Hepatocyte (in vitro differentiated cells): ENCODE measurements around the gene COG7. TPM values are rescaled to one million over a fixed set of nuclear protein-coding genes. Genes with fewer than 3 reads are reported as not detected.
"Not testable (repeated sequence)": the region's sequence is repeated elsewhere in the genome, so short reads cannot be mapped to it uniquely, and the experiment has no call there.

Source experiments
- DNase-seq: peaks from one replicate; pipeline ENCODE4 v3.0.0-alpha.2; 2016; ENCODE audit warnings: low spot score
- H2AFZ ChIP-seq: fragments of 200-600 bp; sonication (generic); 2 replicates; pipeline ENCODE4 v1.6.0; 2016; ENCODE audit warnings: antibody characterized with exemption, mild to moderate bottlenecking
- H3K27ac ChIP-seq: fragments of 200-600 bp; sonication (generic); 2 replicates; pipeline ENCODE4 v1.5.1; 2016; ENCODE audit warnings: mild to moderate bottlenecking
- H3K27me3 ChIP-seq: fragments of 200-600 bp; sonication (generic); 2 replicates; pipeline ENCODE4 v1.6.1; 2016
- H3K36me3 ChIP-seq: fragments of 200-600 bp; sonication (generic); replicated peaks from 2 replicates; pipeline ENCODE4 v1.5.1; 2016; ENCODE audit warnings: low read depth; ENCODE audit not compliant: insufficient read depth
- H3K4me1 ChIP-seq: fragments of 200-600 bp; sonication (generic); 2 replicates; pipeline ENCODE4 v1.5.1; 2016; ENCODE audit warnings: mild to moderate bottlenecking, moderate library complexity; ENCODE audit not compliant: insufficient read depth
- H3K4me2 ChIP-seq: fragments of 200-600 bp; sonication (generic); 2 replicates; pipeline ENCODE4 v1.6.0; 2016
- H3K4me3 ChIP-seq: fragments of 200-600 bp; sonication (generic); 2 replicates; pipeline ENCODE4 v1.5.1; 2016; ENCODE audit warnings: mild to moderate bottlenecking
- H3K79me2 ChIP-seq: fragments of 200-600 bp; sonication (generic); 2 replicates; pipeline ENCODE4 v1.6.0; 2017; ENCODE audit warnings: mild to moderate bottlenecking
- H3K9me2 ChIP-seq: fragments of 200-600 bp; sonication (generic); replicated peaks from 2 replicates; pipeline ENCODE4 v1.6.0; 2017; ENCODE audit warnings: mild to moderate bottlenecking; ENCODE audit not compliant: insufficient read depth
- H3K9me3 ChIP-seq: fragments of 200-600 bp; sonication (generic); 2 replicates; pipeline ENCODE4 v1.5.1; 2016; ENCODE audit warnings: low read depth, mild to moderate bottlenecking
- H4K20me1 ChIP-seq: fragments of 200-600 bp; sonication (generic); 2 replicates; pipeline ENCODE4 v1.6.0; 2016; ENCODE audit warnings: mild to moderate bottlenecking; ENCODE audit not compliant: insufficient read depth, poor library complexity, severe bottlenecking
- CTCF ChIP-seq: fragments of 200-600 bp; sonication (generic); IDR thresholded peaks from 2 replicates; pipeline ENCODE4 v1.5.1; 2016; ENCODE audit warnings: antibody characterized with exemption, mild to moderate bottlenecking; ENCODE audit not compliant: poor library complexity
- EZH2 ChIP-seq: fragments of 200-600 bp; sonication (generic); IDR thresholded peaks from 2 replicates; pipeline ENCODE4 v1.6.1; 2016; ENCODE audit warnings: antibody characterized with exemption, mild to moderate bottlenecking, borderline replicate concordance
- EZH2phosphoT487 ChIP-seq: fragments of 200-600 bp; sonication (generic); IDR thresholded peaks from one replicate; pipeline ENCODE4 v1.6.1; 2018; ENCODE audit warnings: antibody characterized with exemption, mild to moderate bottlenecking, low read depth, moderate library complexity; ENCODE audit not compliant: unreplicated experiment, severe bottlenecking
- WGBS: methylation state at CpG from one replicate; pipeline ENCODE4 v1.1.6; 2016; ENCODE audit warnings: low lambda C conversion rate; ENCODE audit errors: missing lambda C conversion rate; 5-methylcytosine and 5-hydroxymethylcytosine counted together
- polyA plus RNA-seq: library from polyadenylated mRNA; unstranded; fragments of >200 nt; fragmentation: Nextera tagmentation; extraction: Ambion mirVana; gene quantifications from 2 replicates; pipeline ENCODE4 v1.2.1, GENCODE V29; 2016
- total RNA-seq: library from RNA; depleted of rRNA; stranded (reverse); fragments of >200 nt; gene quantifications from 2 replicates; pipeline ENCODE4 v1.2.3, GENCODE V29; 2014

Gene COG7
- total and polyA plus RNA-seq, 2 experiments from 2014 or later: 13.5 to 15.4 TPM

GRCh38 chr16:23384878-23385277 is 68.1 kb downstream of the COG7 start:
- no peak for DNase-seq
- no peak overlapping the region for H3K4me3 ChIP-seq
- no peak overlapping the region for H3K27ac ChIP-seq
- no peak overlapping the region for H2AFZ ChIP-seq
- H3K4me2 ChIP-seq: no peak overlapping the region
- no peaks in the 10 kb centered on the region for H3K9me3 ChIP-seq
- WGBS: 95% methylated on average over 10 of the region's 10 CpGs
- no peaks in the 10 kb centered on the region for H4K20me1 ChIP-seq
- TF ChIP-seq EZH2: no peak
- no peak for TF ChIP-seq CTCF
- no peak for TF ChIP-seq EZH2phosphoT487
- H3K4me1 ChIP-seq: no peaks in the 10 kb centered on the region
- no peaks in the 10 kb centered on the region for H3K79me2 ChIP-seq
- H3K9me2 ChIP-seq: no peaks in the 10 kb centered on the region
- H3K36me3 ChIP-seq: no peaks in the 10 kb centered on the region
- H3K27me3 ChIP-seq: no peaks in the 10 kb centered on the region

GRCh38 chr16:23383881-23384280 is 69.1 kb downstream of the COG7 start:
- TF ChIP-seq EZH2: no peak
- Histone ChIP-seq H3K9me3 (no peaks in the 10 kb centered on the region), H3K27ac (no peak overlapping the region), H3K4me2 (no peak overlapping the region), H3K79me2 (no peaks in the 10 kb centered on the region), H3K9me2 (no peaks in the 10 kb centered on the region), H4K20me1 (no peaks in the 10 kb centered on the region), H2AFZ (no peak overlapping the region), H3K4me3 (no peak overlapping the region), H3K36me3 (no peaks in the 10 kb centered on the region), H3K27me3 (no peaks in the 10 kb centered on the region), H3K4me1 (no peaks in the 10 kb centered on the region)
- WGBS: 86% methylated on average over 3 of the region's 3 CpGs
- DNase-seq: no peak

GRCh38 chr16:23382279-23382678 is 70.7 kb downstream of the COG7 start:
- Histone ChIP-seq H4K20me1 (no peaks in the 10 kb centered on the region), H3K4me1 (no peaks in the 10 kb centered on the region), H3K36me3 (no peaks in the 10 kb centered on the region), H3K27ac (no peak overlapping the region), H3K4me2 (no peak overlapping the region), H3K79me2 (no peaks in the 10 kb centered on the region), H3K4me3 (no peak overlapping the region), H3K9me3 (no peaks in the 10 kb centered on the region), H2AFZ (no peak overlapping the region), H3K27me3 (no peaks in the 10 kb centered on the region), H3K9me2 (no peaks in the 10 kb centered on the region)
- whole genome bisulfite sequencing: 96% methylated on average over 6 of the region's 6 CpGs
- TF ChIP-seq EZH2phosphoT487 (no peak), CTCF (no peak), EZH2 (no peak)
- no peak for DNase-seq

- not testable (repeated sequence) for H3K79me2 ChIP-seq, H3K4me2 ChIP-seq, H3K4me1 ChIP-seq, H3K27ac ChIP-seq, H3K4me3 ChIP-seq, H3K27me3 ChIP-seq, H4K20me1 ChIP-seq, DNase-seq, H3K36me3 ChIP-seq, H2AFZ ChIP-seq, H3K9me2 ChIP-seq, H3K9me3 ChIP-seq
- 90% methylated on average over 9 of the region's 9 CpGs for WGBS
These were observed 71.3 kb downstream of the COG7 start for GRCh38 chr16:23381702-23382101.
